NCI-H2029 treated with DMSO at 0.1 percent for 48 hours (cell line): ENCODE data around the gene CLEC3A.
"Not testable (repeated sequence)": the region's sequence is repeated elsewhere in the genome, so short reads cannot be mapped to it uniquely, and the experiment has no call there.

Source experiments
- DNase-seq: peaks from one replicate; lab custom pipeline; 2025; lab: John Stamatoyannopoulos, UW

CLEC3A gene

DNA sequence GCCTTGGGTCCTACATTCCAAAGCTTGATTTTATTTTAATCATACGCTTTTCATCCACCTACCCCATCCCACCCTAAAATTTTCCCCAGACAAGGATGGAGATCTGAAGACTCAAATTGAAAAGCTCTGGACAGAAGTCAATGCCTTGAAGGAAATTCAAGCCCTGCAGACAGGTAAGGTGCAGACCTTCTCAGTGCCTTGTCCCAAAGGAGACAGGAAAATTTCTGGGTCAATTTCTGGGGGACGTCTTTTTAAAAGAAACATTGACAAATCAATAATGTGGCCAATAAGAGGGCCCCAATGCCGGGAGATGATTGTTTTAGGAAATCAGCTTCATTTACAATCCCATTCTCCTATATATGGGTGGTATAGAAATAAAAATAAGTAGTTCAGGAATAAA is 5.7 kb downstream of the CLEC3A start:
- DNase-seq = no peak

DNA sequence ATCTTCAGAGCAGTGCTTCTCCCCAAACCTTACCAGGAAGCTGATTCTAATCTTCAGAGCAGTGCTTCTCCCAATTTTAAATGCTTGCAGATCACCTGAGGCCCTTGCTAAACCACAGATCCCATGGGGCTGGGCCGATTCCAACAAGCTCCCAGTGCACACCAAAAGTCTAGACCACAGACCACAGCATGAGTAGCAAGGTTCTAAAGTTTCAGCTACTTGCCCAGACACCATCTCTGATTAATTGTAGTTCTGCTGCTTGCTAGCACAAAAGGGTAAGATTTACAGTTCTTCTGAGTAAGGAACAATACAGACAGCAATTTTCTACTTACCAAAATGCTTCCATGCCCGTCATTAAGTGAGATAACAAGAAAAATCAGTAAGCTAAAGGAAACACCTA is 12.2 kb downstream of the CLEC3A start:
- DNase-seq = no peak

DNA sequence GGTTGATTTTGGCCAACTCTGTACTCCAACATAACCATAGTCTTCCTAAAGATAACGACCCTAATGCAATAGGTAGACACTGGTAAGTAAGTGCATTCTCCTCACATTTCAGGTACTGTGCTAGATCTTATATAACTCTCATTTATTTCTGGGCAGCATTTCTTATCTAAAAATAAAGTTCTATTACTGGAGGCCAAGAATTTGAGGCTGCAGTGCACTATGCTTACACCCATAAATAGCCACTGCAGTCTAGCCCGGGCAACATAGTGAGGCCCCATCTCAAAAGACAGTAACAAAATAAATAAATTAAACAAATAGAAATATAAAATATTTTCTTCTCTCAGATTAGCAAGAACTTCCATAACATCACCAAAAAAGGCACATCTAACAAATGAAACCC is 12.7 kb downstream of the CLEC3A start:
- DNase-seq = no peak

DNA sequence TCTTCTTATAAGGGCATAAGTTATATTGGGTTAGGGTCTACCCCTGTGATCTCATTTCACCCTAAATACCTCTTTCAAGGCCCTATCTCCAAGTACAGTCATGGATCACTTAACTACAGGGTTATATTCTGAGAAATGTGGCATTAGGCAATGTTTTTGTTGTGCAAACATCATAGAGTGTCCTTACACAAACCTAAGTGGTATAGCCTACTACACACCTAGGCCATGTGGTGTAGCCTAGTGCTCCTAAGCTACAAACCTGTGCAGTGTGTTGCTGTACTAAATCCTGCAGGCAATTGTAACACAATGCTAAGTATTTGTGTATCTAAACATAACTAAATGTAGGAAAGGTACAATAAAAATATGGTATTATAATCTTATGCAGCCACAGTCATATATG is 18.0 kb downstream of the CLEC3A start:
- DNase-seq = no peak

DNA sequence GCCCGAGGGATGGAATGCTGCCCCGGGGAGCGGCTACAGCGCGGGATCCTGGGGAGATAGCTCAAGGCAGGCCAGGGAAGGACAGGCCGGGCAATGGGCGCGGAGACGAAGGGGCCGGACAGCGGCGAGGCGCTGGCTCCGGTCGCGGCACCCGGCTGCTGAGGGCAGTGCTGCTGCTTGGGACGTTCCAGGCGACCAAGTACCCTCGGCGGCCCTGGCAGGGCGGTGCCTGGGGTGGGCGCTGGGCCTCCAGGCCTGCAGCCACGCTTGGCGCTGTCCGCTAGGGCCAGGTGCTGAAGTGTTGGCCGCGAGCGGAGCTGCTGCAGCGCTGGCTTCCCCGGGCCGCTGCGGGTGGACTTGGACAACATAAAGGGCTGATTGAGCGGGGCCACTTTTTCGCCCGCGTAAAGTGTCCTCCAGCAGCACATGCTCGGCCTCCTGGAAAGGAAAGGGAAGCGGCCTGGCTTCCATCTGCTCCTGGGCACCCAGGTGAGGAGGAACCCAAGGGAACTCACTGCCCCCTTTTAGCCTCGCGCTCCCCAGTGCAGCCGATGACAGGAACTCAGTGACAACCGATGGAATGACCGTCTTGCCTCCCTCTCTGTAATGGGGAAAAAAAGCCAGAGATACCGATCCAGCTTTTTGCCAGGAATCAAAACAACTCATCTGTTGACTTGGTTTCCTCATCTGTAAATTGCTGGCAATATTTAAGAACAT is 23.7 kb downstream of the CLEC3A start:
- no peak for DNase-seq

DNA sequence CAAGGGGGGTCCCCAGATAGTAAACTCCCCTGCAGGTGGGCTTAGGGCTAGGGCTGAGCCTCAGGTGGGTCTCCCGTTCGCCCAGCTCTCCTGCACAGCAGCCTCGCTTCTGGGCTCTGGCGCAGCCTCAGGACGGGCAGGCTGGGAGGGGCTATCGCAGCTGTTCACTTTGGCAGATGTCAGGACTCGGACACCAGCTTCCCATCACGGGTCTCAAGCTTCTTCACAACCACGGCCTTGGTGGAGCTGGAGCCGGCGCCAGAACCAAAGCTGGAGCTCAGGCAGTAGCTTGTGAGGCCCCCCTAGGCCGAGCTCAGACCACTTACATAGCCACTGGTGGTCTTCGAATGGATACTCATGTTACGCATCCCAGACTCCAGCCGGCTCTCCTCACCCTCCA is 26.0 kb downstream of the CLEC3A start:
- DNase-seq = no peak

DNA sequence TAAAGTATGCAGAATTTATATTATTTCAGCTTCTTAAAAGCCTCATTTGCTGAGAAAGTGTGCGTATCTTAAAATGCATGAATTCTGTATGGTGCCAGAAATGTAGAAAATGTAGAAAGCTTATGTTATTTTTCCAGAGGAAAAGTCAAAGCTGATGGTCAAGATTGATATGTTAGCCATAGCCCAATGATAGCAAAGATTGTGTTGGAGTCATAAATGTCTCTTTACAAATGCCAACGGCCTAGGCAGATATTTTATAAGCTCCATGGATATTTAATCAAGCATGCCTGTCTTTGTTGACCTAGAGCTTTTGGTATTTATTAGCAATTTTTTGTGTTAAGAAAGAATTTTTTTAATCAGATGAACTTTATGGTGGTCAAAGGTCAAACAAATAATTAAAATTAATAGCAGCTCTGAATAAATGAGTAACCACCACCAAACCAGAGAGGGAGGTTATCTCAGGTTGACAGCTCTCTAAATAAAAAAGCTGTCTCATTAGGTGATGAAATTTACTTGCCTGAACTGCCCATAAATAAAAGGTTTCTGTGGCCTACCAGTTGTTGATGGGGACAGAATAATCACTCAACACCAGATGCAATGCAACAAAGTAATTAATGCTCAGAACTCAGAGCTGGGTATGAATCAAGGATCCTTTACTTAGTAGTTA is 28.5 kb downstream of the CLEC3A start:
- DNase-seq = no peak

DNA sequence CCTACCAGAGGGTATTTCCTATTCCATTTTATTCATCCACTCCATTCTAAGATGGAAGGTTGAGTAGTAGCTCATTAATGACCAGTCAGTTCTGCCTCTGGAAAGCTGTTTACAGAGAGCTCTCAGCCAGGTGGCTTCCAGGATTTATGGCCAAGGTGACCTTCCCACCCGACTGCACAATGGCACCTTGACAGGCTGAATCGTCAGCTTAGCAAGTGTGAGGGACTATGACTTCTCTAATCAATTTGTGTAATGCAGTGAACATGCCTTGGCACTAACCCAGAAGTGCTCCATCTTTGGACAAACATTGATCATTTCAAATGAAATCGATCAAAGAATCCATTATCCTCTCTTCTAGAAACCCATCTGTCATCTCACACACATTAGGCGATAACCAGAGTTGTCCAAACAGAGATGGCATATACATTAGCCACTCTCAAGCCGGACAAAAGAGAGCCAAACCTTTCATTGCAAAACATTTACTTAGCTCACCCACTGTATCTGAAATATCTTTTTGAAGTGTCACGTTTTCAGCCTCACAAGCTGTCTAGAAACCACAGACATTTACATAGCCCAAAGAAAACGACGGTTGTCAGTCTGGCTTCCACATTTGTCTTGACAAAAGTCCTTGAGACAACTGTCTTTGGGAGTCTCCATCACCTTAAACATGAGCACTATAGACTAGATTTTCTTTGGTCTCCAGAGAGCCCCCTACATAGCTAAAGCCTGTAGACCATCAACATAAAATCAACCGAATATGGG is 35.6 kb downstream of the CLEC3A start:
- no peak for DNase-seq

DNA sequence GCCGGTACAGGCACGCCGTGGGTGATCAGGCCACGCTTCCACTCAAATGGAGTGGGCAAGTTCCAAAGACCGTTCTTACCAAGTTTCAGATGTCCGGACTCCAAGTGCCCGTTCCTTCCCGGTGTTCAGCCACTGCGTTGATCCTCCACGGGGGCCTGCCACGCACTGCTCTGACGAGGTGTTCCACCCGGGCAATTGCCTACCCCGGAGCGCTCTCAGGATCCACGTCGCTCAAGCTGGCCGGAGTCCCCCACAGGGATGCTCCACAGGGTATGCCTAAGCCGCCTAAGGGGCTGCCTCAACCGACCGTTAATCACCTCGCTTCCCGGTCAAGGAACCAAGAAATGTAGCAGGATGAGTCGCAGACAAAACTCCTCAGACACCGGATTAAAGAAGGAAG is 37.5 kb downstream of the CLEC3A start:
- not testable (repeated sequence) for DNase-seq

DNA sequence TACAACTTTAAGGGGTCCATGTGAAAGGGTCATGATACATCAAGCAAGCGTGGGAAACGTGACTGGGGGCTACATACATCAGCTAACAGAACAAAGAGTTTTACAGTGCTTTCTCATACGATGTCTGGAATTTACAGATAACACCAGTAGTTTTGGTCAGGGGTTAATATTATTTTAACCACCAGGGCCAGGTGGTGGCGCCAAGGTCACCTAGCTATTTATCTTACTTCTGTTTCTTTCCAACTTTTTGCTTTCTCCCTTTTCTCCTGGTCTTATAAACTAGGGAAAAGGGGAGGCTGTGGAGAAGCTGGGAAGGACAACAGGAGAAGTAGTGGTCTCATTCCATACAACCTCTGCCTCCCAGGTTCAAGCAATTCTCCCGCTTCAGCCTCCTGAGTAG is 37.9 kb downstream of the CLEC3A start:
- no peak for DNase-seq

DNA sequence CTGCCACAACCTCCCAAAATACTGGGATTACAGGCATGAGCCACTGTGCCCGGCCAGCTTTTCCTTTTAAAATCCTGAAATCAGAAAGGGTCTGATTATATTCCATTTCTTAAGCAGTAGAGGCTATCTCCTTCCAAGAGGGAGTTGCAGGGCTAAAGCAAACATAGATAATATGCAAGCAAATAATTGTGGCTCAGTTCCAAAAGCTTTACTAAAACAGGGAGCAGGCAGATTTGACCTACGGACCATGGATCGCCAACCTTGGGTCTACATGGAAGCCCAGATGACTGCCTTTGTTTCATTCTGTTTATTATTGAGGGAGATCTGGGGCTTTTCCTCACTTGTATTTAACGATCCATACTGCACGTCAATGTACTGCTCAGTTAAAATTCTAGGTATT is 38.5 kb downstream of the CLEC3A start:
- DNase-seq = no peak

DNA sequence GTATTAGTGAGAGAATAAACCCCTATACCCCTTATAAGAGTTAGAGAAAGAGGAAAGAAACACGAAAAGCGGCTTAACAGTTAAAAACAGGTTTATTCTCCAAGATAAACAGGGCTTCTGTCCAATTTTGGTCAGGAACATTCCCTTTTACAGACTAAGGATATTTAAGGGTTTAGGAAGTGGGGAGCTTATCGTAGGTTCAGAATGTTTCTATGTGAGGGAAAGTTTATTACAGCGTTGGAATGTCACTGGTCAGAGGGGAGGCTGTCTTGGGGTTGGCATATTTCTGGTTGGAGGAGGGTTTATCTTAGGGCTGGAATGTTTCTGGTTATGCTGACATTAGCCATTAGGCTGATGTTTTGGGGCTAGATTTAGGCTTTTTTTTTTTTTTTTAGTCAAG is 43.0 kb downstream of the CLEC3A start:
- no peak for DNase-seq

DNA sequence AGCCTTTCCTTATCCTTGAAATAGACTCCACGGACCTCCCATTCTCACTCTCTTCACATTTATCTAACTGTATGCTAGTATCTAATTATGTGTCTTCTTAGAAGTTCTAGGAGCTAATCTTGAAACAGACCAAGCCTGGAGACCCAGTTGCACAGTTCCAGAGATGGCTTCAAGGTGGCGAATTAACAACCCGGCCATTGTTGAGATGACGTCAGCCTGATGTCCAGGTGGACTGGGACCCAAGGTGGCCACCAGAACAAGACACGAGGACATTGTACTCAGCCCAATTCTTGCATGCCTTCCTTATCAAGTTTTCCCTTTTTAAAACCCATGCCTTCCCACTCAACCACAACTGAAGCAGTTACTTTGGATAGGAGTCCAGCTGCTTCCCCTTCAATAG is 47.6 kb downstream of the CLEC3A start:
- DNase-seq = no peak

DNA sequence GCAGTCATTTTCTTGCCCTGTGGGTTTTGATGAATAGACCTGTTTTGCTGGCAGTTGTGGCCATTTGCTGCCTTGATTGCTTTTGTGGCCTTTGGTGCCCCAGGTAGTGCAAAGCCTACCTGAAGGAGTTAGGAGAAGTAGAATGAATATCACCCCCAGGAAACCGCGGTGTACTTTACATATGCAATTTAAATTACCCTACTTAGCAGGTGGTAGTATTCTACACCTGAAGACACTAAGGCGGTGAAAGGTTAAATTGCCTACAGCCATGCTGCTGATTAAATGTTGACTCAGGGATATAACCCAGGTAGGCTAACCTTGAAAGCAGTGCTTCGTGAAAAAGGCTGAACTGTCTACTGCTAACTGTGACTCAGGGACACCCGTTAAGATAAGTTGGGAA is 49.9 kb downstream of the CLEC3A start:
- no peak for DNase-seq

DNA sequence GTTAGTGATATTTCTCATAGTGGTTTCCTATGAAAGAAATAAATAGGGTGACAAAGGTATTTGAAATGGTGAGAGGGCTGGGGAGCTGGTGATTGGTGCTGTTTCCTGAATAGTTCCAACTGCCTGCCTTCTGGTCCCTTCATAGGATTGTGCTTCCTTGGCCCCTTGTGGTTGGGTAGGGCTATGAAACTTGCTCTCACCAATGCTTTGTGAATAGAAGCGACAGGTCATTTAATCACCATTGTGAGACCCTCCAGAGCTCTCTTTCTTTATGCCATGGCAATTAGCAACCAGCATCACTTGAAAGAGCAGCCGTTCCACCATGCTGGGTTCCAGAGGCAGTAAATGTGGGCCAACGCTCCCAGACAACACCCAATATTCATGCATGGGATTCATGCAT is 53.5 kb downstream of the CLEC3A start:
- DNase-seq = no peak

DNA sequence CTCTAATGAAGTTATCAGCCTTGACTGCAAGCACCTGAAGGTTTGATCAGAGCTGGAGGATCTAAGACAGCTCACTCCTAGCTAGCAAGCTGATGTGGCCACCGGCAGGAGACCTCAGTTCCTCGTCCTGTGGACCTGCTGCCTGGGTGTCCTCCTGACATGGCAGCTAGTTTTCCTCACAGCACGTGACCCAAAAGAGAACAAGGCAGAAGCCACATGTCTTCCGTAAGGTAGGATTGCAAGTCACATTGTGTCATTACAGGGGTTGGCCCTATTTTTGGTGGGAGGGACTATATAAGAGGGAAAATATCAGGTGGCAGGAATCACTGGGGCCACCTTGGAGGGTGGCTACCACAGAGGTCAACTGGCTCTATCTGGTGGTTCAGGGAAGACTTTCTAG is 59.0 kb downstream of the CLEC3A start:
- DNase-seq = no peak
